GM19324 (cell line): ENCODE measurements around the gene DDX25.

Experiments
- ATAC-seq: cut with Tn5 transposase; IDR thresholded peaks from one replicate; pipeline ENCODE4 v1.9.1; 2021; ENCODE audit warnings: mild to moderate bottlenecking, moderate library complexity; ENCODE audit not compliant: unreplicated experiment, low FRiP score

DDX25 gene

GRCh38 chr11:125948278-125949051, 44.2 kb downstream of the DDX25 start:
- no peak for ATAC-seq

GRCh38 chr11:125949271-125950177, 45.2 kb downstream of the DDX25 start:
- no peak for ATAC-seq

GRCh38 chr11:125950178-125950490, 45.8 kb downstream of the DDX25 start:
- no peak for ATAC-seq

- no peak for ATAC-seq
Measured at GRCh38 chr11:125950696-125951651, 46.7 kb downstream of the DDX25 start.

- no peak for ATAC-seq
Measured at GRCh38 chr11:125951731-125952130, 47.4 kb downstream of the DDX25 start.

GRCh38 chr11:125952559-125952958, 48.3 kb downstream of the DDX25 start:
- no peak for ATAC-seq

- ATAC-seq = no peak
Measured at GRCh38 chr11:125952973-125953372, 48.7 kb downstream of the DDX25 start.

GRCh38 chr11:125953401-125953935, 49.2 kb downstream of the DDX25 start:
- ATAC-seq = no peak

GRCh38 chr11:125954123-125954944, 50.0 kb downstream of the DDX25 start:
- no peak for ATAC-seq

GRCh38 chr11:125954945-125955640, 50.8 kb downstream of the DDX25 start:
- ATAC-seq = no peak

GRCh38 chr11:125955856-125956255, 51.5 kb downstream of the DDX25 start:
- no peak for ATAC-seq

GRCh38 chr11:125956391-125957134, 52.3 kb downstream of the DDX25 start:
- no peak for ATAC-seq

- ATAC-seq = no peak
Measured at GRCh38 chr11:125957618-125958332, 53.5 kb downstream of the DDX25 start.

GRCh38 chr11:125958872-125959400, 54.6 kb downstream of the DDX25 start:
- ATAC-seq = no peak

GRCh38 chr11:125959511-125959910, 55.2 kb downstream of the DDX25 start:
- ATAC-seq = no peak

- ATAC-seq = no peak
Measured at GRCh38 chr11:125959931-125960330, 55.6 kb downstream of the DDX25 start.

- no peak for ATAC-seq
Measured at GRCh38 chr11:125960771-125961170, 56.5 kb downstream of the DDX25 start.
